ENCODE results near the gene HNRNPD. TPM values are rescaled to one million over a fixed set of nuclear protein-coding genes. Genes with fewer than 3 reads are reported as not detected.

Gene HNRNPD
- total and polyA plus RNA-seq, 2 donors (not counting 3 experiments of a cell fraction or from before 2014, with no cell fraction given) = 91.3 to 363 TPM

DNA sequence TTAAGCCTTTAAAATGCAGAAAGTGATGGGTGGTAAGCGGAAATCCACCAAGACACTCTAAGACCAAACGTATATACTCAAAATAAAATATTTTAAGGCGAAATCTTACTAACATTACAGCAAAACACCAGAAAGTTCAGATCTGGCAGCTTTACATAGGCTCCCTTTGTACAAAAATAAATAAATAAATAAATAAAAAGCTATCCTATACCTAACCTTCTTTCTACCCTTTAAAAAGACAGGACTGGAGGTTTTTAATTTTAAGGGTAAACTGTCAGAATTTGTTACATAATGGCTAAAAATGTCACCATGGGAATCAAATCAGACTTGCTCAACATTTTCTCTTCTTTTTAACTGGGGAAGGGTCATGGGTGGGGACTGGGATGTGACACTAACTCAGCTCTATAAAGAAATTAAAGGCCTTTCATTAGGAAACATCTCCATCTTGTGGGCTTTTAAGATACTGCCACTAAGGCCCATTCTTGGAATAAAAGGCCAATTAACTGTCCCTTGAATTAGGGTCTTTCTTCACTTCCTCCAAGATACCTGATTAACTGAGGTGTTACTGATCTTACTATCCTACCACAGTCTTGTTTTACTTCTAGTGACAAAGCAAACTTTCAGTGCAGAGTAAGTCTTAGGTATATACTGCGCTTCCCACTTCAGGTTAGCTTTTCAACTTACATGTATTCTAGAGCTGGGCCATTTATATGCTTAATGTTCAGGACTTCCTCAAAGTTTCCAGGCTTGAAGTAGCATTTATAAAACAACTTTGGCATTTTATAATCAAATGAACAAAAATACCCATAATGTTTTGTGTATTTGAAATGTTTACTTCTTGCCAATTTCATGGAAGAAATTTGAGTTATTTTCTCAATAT is 13.3 kb downstream of the HNRNPD start:
- dilution Hi-C loops (cut with MboI; ENCODE audit: extremely low pct_ligation_motif_present, low sequenced_read_pairs) = no loop called here
- FAIRE-seq (peak; percentile 53), DNase-seq (ENCODE audit: low read depth, low spot score) (peak; percentile 58)
- Histone ChIP-seq H3K79me2 (ENCODE audit: control insufficient read depth, insufficient read depth, low read length) (peaks cover 99% of the 10 kb centered on the region), H3K4me2 (ENCODE audit: insufficient read depth, low read length) (peak overlapping the region; percentile 15), H3K4me1 (ENCODE audit: control insufficient read depth, extremely low read depth, insufficient read depth, low read length) (no peaks in the 10 kb centered on the region), H2AFZ (ENCODE audit: low read depth, low read length) (no peak overlapping the region), H3K9me3 (replicated peaks; ENCODE audit: control insufficient read depth, insufficient read depth, low read length) (no peaks in the 10 kb centered on the region), H4K20me1 (replicated peaks; ENCODE audit: control insufficient read depth, extremely low read depth, insufficient read depth, low read length) (peaks cover 38% of the 10 kb centered on the region), H3K9ac (replicated peaks; ENCODE audit: extremely low read depth, insufficient read depth, low read length) (no peak overlapping the region), H3K27me3 (ENCODE audit: control insufficient read depth in 2 of 2, insufficient read depth in 2 of 2, low read length in 2 of 2) (no peaks in the 10 kb centered on the region), H3K27ac (ENCODE audit: insufficient read depth, low read depth, low read length) (no peak overlapping the region), H3K9me1 (replicated peaks; ENCODE audit: control insufficient read depth, extremely low read depth, insufficient read depth, low read length) (no peaks in the 10 kb centered on the region), H3K36me3 (ENCODE audit: control insufficient read depth in 2 of 2, extremely low read depth in 1 of 2, insufficient read depth in 2 of 2, low read length in 2 of 2) (peaks cover 11 to 23% of the 10 kb centered on the region in 2 experiments), H3K4me3 (replicated peaks in 1 of 3; ENCODE audit: insufficient read depth in 1 of 3, low read depth in 1 of 3, low read length in 3 of 3) (no peak overlapping the region)
- no TSS peak for BruUV-seq (replicated peaks)
- ChIA-PET CTCF (interaction anchor here (0.6 to 2.8 kb wide), 20 partner anchors 10 to 893 kb away, joined by 3 to 27 read pairs (median 5); partner anchors contain the start of genes HNRNPD and HNRNPDL), POLR2A (interaction anchor here (0.6 to 1.2 kb wide), 2 partner anchors 10 to 69 kb away, joined by 3 to 4 read pairs; no protein-coding TSS in a partner anchor)
- intact Hi-C loops (cut with micrococcal nuclease) = loop anchor here (1.0 to 2.0 kb wide), 2 partner anchors 75 to 158 kb away; no protein-coding TSS in a partner anchor
- TF ChIP-seq POLR2A (IDR thresholded peaks at IDR 0.05; ENCODE audit: low read depth, low read length) = no peak
- TF ChIP-seq, protein P1, sequence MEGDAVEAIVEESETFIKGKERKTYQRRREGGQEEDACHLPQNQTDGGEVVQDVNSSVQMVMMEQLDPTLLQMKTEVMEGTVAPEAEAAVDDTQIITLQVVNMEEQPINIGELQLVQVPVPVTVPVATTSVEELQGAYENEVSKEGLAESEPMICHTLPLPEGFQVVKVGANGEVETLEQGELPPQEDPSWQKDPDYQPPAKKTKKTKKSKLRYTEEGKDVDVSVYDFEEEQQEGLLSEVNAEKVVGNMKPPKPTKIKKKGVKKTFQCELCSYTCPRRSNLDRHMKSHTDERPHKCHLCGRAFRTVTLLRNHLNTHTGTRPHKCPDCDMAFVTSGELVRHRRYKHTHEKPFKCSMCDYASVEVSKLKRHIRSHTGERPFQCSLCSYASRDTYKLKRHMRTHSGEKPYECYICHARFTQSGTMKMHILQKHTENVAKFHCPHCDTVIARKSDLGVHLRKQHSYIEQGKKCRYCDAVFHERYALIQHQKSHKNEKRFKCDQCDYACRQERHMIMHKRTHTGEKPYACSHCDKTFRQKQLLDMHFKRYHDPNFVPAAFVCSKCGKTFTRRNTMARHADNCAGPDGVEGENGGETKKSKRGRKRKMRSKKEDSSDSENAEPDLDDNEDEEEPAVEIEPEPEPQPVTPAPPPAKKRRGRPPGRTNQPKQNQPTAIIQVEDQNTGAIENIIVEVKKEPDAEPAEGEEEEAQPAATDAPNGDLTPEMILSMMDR (IDR thresholded peaks at IDR 0.05; ENCODE audit: extremely low read depth in 1 of 2, insufficient read depth in 1 of 2, low read depth in 1 of 2, low read length in 2 of 2) = peak; percentile 37 to 44

- H3K9me1 ChIP-seq (replicated peaks; ENCODE audit: control insufficient read depth, extremely low read depth, insufficient read depth, low read length) = no peaks in the 10 kb centered on the region
- no peak overlapping the region for H3K27ac ChIP-seq (ENCODE audit: insufficient read depth, low read depth, low read length)
- H3K27me3 ChIP-seq (ENCODE audit: control insufficient read depth in 2 of 2, insufficient read depth in 2 of 2, low read length in 2 of 2) = no peaks in the 10 kb centered on the region
- no peak overlapping the region for H3K4me2 ChIP-seq (ENCODE audit: insufficient read depth, low read length)
- ChIA-PET POLR2A (no interaction called here), CTCF (interaction anchor here (2.8 kb wide), 1 partner anchor 12 kb away, joined by 27 read pairs; no protein-coding TSS in a partner anchor)
- FAIRE-seq = no peak
- H3K36me3 ChIP-seq (ENCODE audit: control insufficient read depth in 2 of 2, extremely low read depth in 1 of 2, insufficient read depth in 2 of 2, low read length in 2 of 2) = peaks cover 11 to 32% of the 10 kb centered on the region in 2 experiments
- TF ChIP-seq FOS (IDR thresholded peaks at IDR 0.05; ENCODE audit: borderline replicate concordance, insufficient read depth, low read length) (no peak), EZH2 (IDR thresholded peaks at IDR 0.05; ENCODE audit: borderline replicate concordance, low read depth, low read length, severe bottlenecking) (no peak), POLR2A (IDR thresholded peaks at IDR 0.05; ENCODE audit: low read depth, low read length) (no peak), GATA2 (IDR thresholded peaks at IDR 0.05; ENCODE audit: insufficient read depth, insufficient read length, low read depth, low read length) (no peak), POLR2AphosphoS5 (IDR thresholded peaks at IDR 0.05; ENCODE audit: insufficient read depth, low read depth, low read length) (no peak), JUN (IDR thresholded peaks at IDR 0.05; ENCODE audit: borderline replicate concordance, insufficient read depth, insufficient read length, low read depth) (no peak), MYC (IDR thresholded peaks at IDR 0.05; ENCODE audit: low read depth, low read length) (no peak)
- TF ChIP-seq, protein P2, sequence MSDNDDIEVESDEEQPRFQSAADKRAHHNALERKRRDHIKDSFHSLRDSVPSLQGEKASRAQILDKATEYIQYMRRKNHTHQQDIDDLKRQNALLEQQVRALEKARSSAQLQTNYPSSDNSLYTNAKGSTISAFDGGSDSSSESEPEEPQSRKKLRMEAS (IDR thresholded peaks at IDR 0.05; ENCODE audit: insufficient read depth, insufficient read length) = no peak
- TF ChIP-seq, protein P1 (IDR thresholded peaks at IDR 0.05; ENCODE audit: extremely low read depth in 1 of 2, insufficient read depth in 1 of 2, low read depth in 1 of 2, low read length in 2 of 2) = no peak
- no peak overlapping the region for H3K4me3 ChIP-seq (replicated peaks in 1 of 3; ENCODE audit: insufficient read depth in 1 of 3, low read depth in 1 of 3, low read length in 3 of 3)
- dilution Hi-C loops (cut with MboI; ENCODE audit: extremely low pct_ligation_motif_present, low sequenced_read_pairs) = no loop called here
- intact Hi-C loops (cut with micrococcal nuclease) = no loop called here
- peaks cover 94% of the 10 kb centered on the region for H3K79me2 ChIP-seq (ENCODE audit: control insufficient read depth, insufficient read depth, low read length)
- no peak overlapping the region for H2AFZ ChIP-seq (ENCODE audit: low read depth, low read length)
- no peaks in the 10 kb centered on the region for H3K9me3 ChIP-seq (replicated peaks; ENCODE audit: control insufficient read depth, insufficient read depth, low read length)
- no peaks in the 10 kb centered on the region for H3K4me1 ChIP-seq (ENCODE audit: control insufficient read depth, extremely low read depth, insufficient read depth, low read length)
- BruUV-seq (replicated peaks) = no TSS peak
- no peak for DNase-seq (ENCODE audit: low read depth, low spot score)
- no peak overlapping the region for H3K9ac ChIP-seq (replicated peaks; ENCODE audit: extremely low read depth, insufficient read depth, low read length)
- peaks cover 37% of the 10 kb centered on the region for H4K20me1 ChIP-seq (replicated peaks; ENCODE audit: control insufficient read depth, extremely low read depth, insufficient read depth, low read length)
Observed at GRCh38 chr4:82358847-82359246, 14.9 kb downstream of the HNRNPD start.

Data from endothelial cell of umbilical vein (primary cell).